Fibroblast of upper back skin (primary cell): ENCODE measurements around the gene CNTN1.

Experiments used
- DNase-seq: peaks from one replicate; pipeline ENCODE4 v3.0.0-alpha.2; 2013

The CNTN1 gene

GRCh38 chr12:40980427-40980961 is 288.3 kb downstream of the CNTN1 start:
- DNase-seq, result peak; percentile 85

- DNase-seq, result peak; percentile 51
Observed at GRCh38 chr12:40986001-40986400, 293.8 kb downstream of the CNTN1 start.

- DNase-seq, result no peak
Observed at GRCh38 chr12:40988355-40988754, 296.1 kb downstream of the CNTN1 start.

- DNase-seq, result no peak
Observed at GRCh38 chr12:40988824-40989223, 296.6 kb downstream of the CNTN1 start.

- DNase-seq, result no peak
Observed at GRCh38 chr12:40989785-40990184, 297.5 kb downstream of the CNTN1 start.

- DNase-seq, result no peak
Observed at GRCh38 chr12:40992158-40992557, 299.9 kb downstream of the CNTN1 start.

- no peak for DNase-seq
Observed at GRCh38 chr12:40992674-40993073, 300.4 kb downstream of the CNTN1 start.

GRCh38 chr12:40993158-40993557 is 300.9 kb downstream of the CNTN1 start:
- DNase-seq, result peak; percentile 16

- DNase-seq, result no peak
Observed at GRCh38 chr12:40996091-40996490, 303.9 kb downstream of the CNTN1 start.

- DNase-seq, result peak; percentile 52
Observed at GRCh38 chr12:40999210-40999609, 307.0 kb downstream of the CNTN1 start.

GRCh38 chr12:41008472-41008871 is 316.2 kb downstream of the CNTN1 start:
- DNase-seq, result no peak

GRCh38 chr12:41011939-41012338 is 319.7 kb downstream of the CNTN1 start:
- DNase-seq, result no peak

GRCh38 chr12:41013881-41014642 is 321.8 kb downstream of the CNTN1 start:
- DNase-seq, result peak; percentile 53

- peak; percentile 89 for DNase-seq
Observed at GRCh38 chr12:41014643-41015020, 322.4 kb downstream of the CNTN1 start.

- DNase-seq, result no peak
Observed at GRCh38 chr12:41018010-41018409, 325.8 kb downstream of the CNTN1 start.

GRCh38 chr12:41019461-41019860 is 327.2 kb downstream of the CNTN1 start:
- DNase-seq, result peak; percentile 7

- DNase-seq, result no peak
Observed at GRCh38 chr12:41023836-41024235, 331.6 kb downstream of the CNTN1 start.

- DNase-seq, result no peak
Observed at GRCh38 chr12:41026151-41026550, 333.9 kb downstream of the CNTN1 start.

- DNase-seq, result peak; percentile 34
Observed at GRCh38 chr12:41032386-41032785, 340.1 kb downstream of the CNTN1 start.

GRCh38 chr12:41034686-41035085 is 342.4 kb downstream of the CNTN1 start:
- DNase-seq, result peak; percentile 59

- no peak for DNase-seq
Observed at GRCh38 chr12:41039461-41039860, 347.2 kb downstream of the CNTN1 start.

- DNase-seq, result no peak
Observed at GRCh38 chr12:41045509-41045908, 353.3 kb downstream of the CNTN1 start.

GRCh38 chr12:41049033-41049432 is 356.8 kb downstream of the CNTN1 start:
- no peak for DNase-seq

GRCh38 chr12:41051954-41052353 is 359.7 kb downstream of the CNTN1 start:
- no peak for DNase-seq

- no peak for DNase-seq
Observed at GRCh38 chr12:41052441-41052840, 360.2 kb downstream of the CNTN1 start.
